Measurements from ENCODE around the gene NAB2.
A peak's percentile ranks its signal among the peaks of the same experiment; 100 is the strongest.
"Not testable (repeated sequence)": the region's sequence is repeated elsewhere in the genome, so short reads cannot be mapped to it uniquely, and the experiment has no call there.

NAB2 gene

GRCh38 chr12:57105011-57105753, 16.3 kb downstream of the NAB2 start:
- DNase-seq = no peak
- in situ Hi-C loops (cut with HindIII; ENCODE audit: low pct_ligation_motif_present, low pct_unique_long_range_greater_than_20kb, low sequenced_read_pairs) = no loop called here

- in situ Hi-C loops (cut with HindIII; ENCODE audit: low pct_ligation_motif_present, low pct_unique_long_range_greater_than_20kb, low sequenced_read_pairs) = no loop called here
- DNase-seq = no peak
These were observed 17.3 kb downstream of the NAB2 start for GRCh38 chr12:57106021-57106708.

GRCh38 chr12:57107456-57108155, 18.7 kb downstream of the NAB2 start:
- in situ Hi-C loops (cut with HindIII; ENCODE audit: low pct_ligation_motif_present, low pct_unique_long_range_greater_than_20kb, low sequenced_read_pairs) = no loop called here
- no peak for DNase-seq

- in situ Hi-C loops (cut with HindIII; ENCODE audit: low pct_ligation_motif_present, low pct_unique_long_range_greater_than_20kb, low sequenced_read_pairs) = no loop called here
- no peak for DNase-seq
These were observed 20.5 kb downstream of the NAB2 start for GRCh38 chr12:57109207-57110103.

GRCh38 chr12:57110104-57111030, 21.5 kb downstream of the NAB2 start:
- peak; percentile 69 for DNase-seq
- in situ Hi-C loops (cut with HindIII; ENCODE audit: low pct_ligation_motif_present, low pct_unique_long_range_greater_than_20kb, low sequenced_read_pairs) = no loop called here

- in situ Hi-C loops (cut with HindIII; ENCODE audit: low pct_ligation_motif_present, low pct_unique_long_range_greater_than_20kb, low sequenced_read_pairs) = no loop called here
- peak; percentile 91 for DNase-seq
These were observed 22.3 kb downstream of the NAB2 start, which contains the start of gene STAT6 for GRCh38 chr12:57111031-57111734. Gene STAT6 (minus strand): TSS chr12:57111362. CDS start chr12:57108278, 3,084 bp downstream.

GRCh38 chr12:57112492-57113294, 23.8 kb downstream of the NAB2 start:
- in situ Hi-C loops (cut with HindIII; ENCODE audit: low pct_ligation_motif_present, low pct_unique_long_range_greater_than_20kb, low sequenced_read_pairs) = no loop called here
- DNase-seq = no peak

GRCh38 chr12:57116580-57117281, 27.8 kb downstream of the NAB2 start:
- in situ Hi-C loops (cut with HindIII; ENCODE audit: low pct_ligation_motif_present, low pct_unique_long_range_greater_than_20kb, low sequenced_read_pairs) = no loop called here
- no peak for DNase-seq

GRCh38 chr12:57118711-57119271, 29.9 kb downstream of the NAB2 start:
- in situ Hi-C loops (cut with HindIII; ENCODE audit: low pct_ligation_motif_present, low pct_unique_long_range_greater_than_20kb, low sequenced_read_pairs) = no loop called here
- DNase-seq = peak; percentile 21

GRCh38 chr12:57119294-57120085, 30.6 kb downstream of the NAB2 start:
- in situ Hi-C loops (cut with HindIII; ENCODE audit: low pct_ligation_motif_present, low pct_unique_long_range_greater_than_20kb, low sequenced_read_pairs) = loop anchor here (5.0 kb wide), 1 partner anchor 53 kb away; no protein-coding TSS in a partner anchor

GRCh38 chr12:57120718-57121117, 31.8 kb downstream of the NAB2 start:
- in situ Hi-C loops (cut with HindIII; ENCODE audit: low pct_ligation_motif_present, low pct_unique_long_range_greater_than_20kb, low sequenced_read_pairs) = loop anchor here (5.0 kb wide), 1 partner anchor 52 kb away; no protein-coding TSS in a partner anchor

More at GRCh38 chr12:57119294-57120085, 30.6 kb downstream of the NAB2 start:
- DNase-seq = no peak

GRCh38 chr12:57123813-57124212, 34.9 kb downstream of the NAB2 start:
- in situ Hi-C loops (cut with HindIII; ENCODE audit: low pct_ligation_motif_present, low pct_unique_long_range_greater_than_20kb, low sequenced_read_pairs) = loop anchor here (5.0 kb wide), 1 partner anchor 48 kb away; no protein-coding TSS in a partner anchor
- no peak for DNase-seq

More at GRCh38 chr12:57120718-57121117, 31.8 kb downstream of the NAB2 start:
- DNase-seq = not testable (repeated sequence)

- peak; percentile 86 for DNase-seq
- in situ Hi-C loops (cut with HindIII; ENCODE audit: low pct_ligation_motif_present, low pct_unique_long_range_greater_than_20kb, low sequenced_read_pairs) = loop anchor here (5.0 kb wide), 1 partner anchor 48 kb away; no protein-coding TSS in a partner anchor
These were observed 35.5 kb downstream of the NAB2 start for GRCh38 chr12:57124261-57124877.

- DNase-seq = no peak
- in situ Hi-C loops (cut with HindIII; ENCODE audit: low pct_ligation_motif_present, low pct_unique_long_range_greater_than_20kb, low sequenced_read_pairs) = no loop called here
These were observed 37.1 kb downstream of the NAB2 start for GRCh38 chr12:57126061-57126460.

Data from ACHN (cell line).